ENCODE data around the gene SWT1. TPM values are rescaled to one million over a fixed set of nuclear protein-coding genes. Genes with fewer than 3 reads are reported as not detected.

SWT1 gene
- total RNA-seq, 1 experiment from 2014 or later: 2.1 TPM

- TF ChIP-seq TCF7L2 (IDR thresholded peaks at IDR 0.05; ENCODE audit: low read depth, low read length) (no peak), CTCF (IDR thresholded peaks at IDR 0.05) (no peak), SIN3A (IDR thresholded peaks at IDR 0.05; ENCODE audit: borderline replicate concordance, insufficient read depth, low read depth, low read length) (no peak), POLR2AphosphoS5 (IDR thresholded peaks at IDR 0.05; ENCODE audit: low read depth, low read length) (no peak), REST (IDR thresholded peaks at IDR 0.05; ENCODE audit: insufficient read depth in 1 of 2, low read depth in 2 of 2, low read length in 1 of 2) (no peak)
- no peaks in the 10 kb centered on the region for H3K9me3 ChIP-seq (ENCODE audit: control insufficient read depth, insufficient read depth, low read depth, low read length)
- no peak for ATAC-seq
- H3K36me3 ChIP-seq (ENCODE audit: control insufficient read depth, insufficient read depth, low read length): no peaks in the 10 kb centered on the region
- no peaks in the 10 kb centered on the region for H3K4me1 ChIP-seq (ENCODE audit: control insufficient read depth, insufficient read depth, low read length)
- intact Hi-C loops (cut with micrococcal nuclease; ENCODE audit: unreplicated experiment): no loop called here
- DNase-seq (ENCODE audit: low read depth, low spot score): no peak
- H3K27ac ChIP-seq (ENCODE audit: low read length): no peak overlapping the region
- in situ Hi-C loops (cut with HindIII; ENCODE audit: low pct_unique_long_range_greater_than_20kb, low sequenced_read_pairs): no loop called here
- H3K4me3 ChIP-seq (ENCODE audit: low read depth in 2 of 2, low read length in 2 of 2): no peak overlapping the region
- BruUV-seq (replicated peaks): no TSS peak
- POLR2A ChIA-PET: no interaction called here
- CTCF ChIA-PET: no interaction called here
- no peaks in the 10 kb centered on the region for H3K27me3 ChIP-seq (ENCODE audit: control insufficient read depth, insufficient read depth, low read length)
Observed at GRCh38 chr1:185228979-185229378, 72.0 kb downstream of the SWT1 start.

GRCh38 chr1:185229981-185230380 is 73.0 kb downstream of the SWT1 start:
- no TSS peak for BruUV-seq (replicated peaks)

More at GRCh38 chr1:185229981-185230380, 73.0 kb downstream of the SWT1 start:
- ATAC-seq (no peak), DNase-seq (ENCODE audit: low read depth, low spot score) (no peak)
- in situ Hi-C loops (cut with HindIII; ENCODE audit: low pct_unique_long_range_greater_than_20kb, low sequenced_read_pairs) (no loop called here), intact Hi-C loops (cut with micrococcal nuclease; ENCODE audit: unreplicated experiment) (no loop called here)
- ChIA-PET POLR2A (no interaction called here), CTCF (no interaction called here)
- H3K4me1 ChIP-seq (ENCODE audit: control insufficient read depth, insufficient read depth, low read length): no peaks in the 10 kb centered on the region
- H3K4me3 ChIP-seq (ENCODE audit: low read depth in 2 of 2, low read length in 2 of 2): no peak overlapping the region
- H3K27me3 ChIP-seq (ENCODE audit: control insufficient read depth, insufficient read depth, low read length): no peaks in the 10 kb centered on the region
- TF ChIP-seq REST (IDR thresholded peaks at IDR 0.05; ENCODE audit: insufficient read depth in 1 of 2, low read depth in 2 of 2, low read length in 1 of 2) (no peak), SIN3A (IDR thresholded peaks at IDR 0.05; ENCODE audit: borderline replicate concordance, insufficient read depth, low read depth, low read length) (no peak), CTCF (IDR thresholded peaks at IDR 0.05) (no peak), TCF7L2 (IDR thresholded peaks at IDR 0.05; ENCODE audit: low read depth, low read length) (no peak), POLR2AphosphoS5 (IDR thresholded peaks at IDR 0.05; ENCODE audit: low read depth, low read length) (no peak)
- H3K36me3 ChIP-seq (ENCODE audit: control insufficient read depth, insufficient read depth, low read length): no peaks in the 10 kb centered on the region
- no peak overlapping the region for H3K27ac ChIP-seq (ENCODE audit: low read length)
- H3K9me3 ChIP-seq (ENCODE audit: control insufficient read depth, insufficient read depth, low read depth, low read length): no peaks in the 10 kb centered on the region

Data from Panc1 (cell line).